ENCODE results near the gene CLDND1.

The CLDND1 gene

GRCh38 chr3:98514948-98515347 is 7.8 kb downstream of the CLDND1 start:
- no peak for DNase-seq (ENCODE audit: low read depth in 2 of 2)

- no peak for DNase-seq (ENCODE audit: low read depth in 2 of 2)
Observed at GRCh38 chr3:98513736-98514135, 9.0 kb downstream of the CLDND1 start.

- no peak for DNase-seq (ENCODE audit: low read depth in 2 of 2)
Observed at GRCh38 chr3:98513091-98513511, 9.6 kb downstream of the CLDND1 start.

- no peak for DNase-seq (ENCODE audit: low read depth in 2 of 2)
Observed at GRCh38 chr3:98512576-98512975, 10.1 kb downstream of the CLDND1 start.

- no peak for DNase-seq (ENCODE audit: low read depth in 2 of 2)
Observed at GRCh38 chr3:98508582-98508981, 14.1 kb downstream of the CLDND1 start.

- DNase-seq (ENCODE audit: low read depth in 2 of 2), result no peak
Observed at GRCh38 chr3:98504539-98504938, 18.2 kb downstream of the CLDND1 start.

GRCh38 chr3:98501863-98502576 is 20.7 kb downstream of the CLDND1 start:
- no peak for DNase-seq (ENCODE audit: low read depth in 2 of 2)

- DNase-seq (ENCODE audit: low read depth in 2 of 2), result no peak
Observed at GRCh38 chr3:98501270-98501669, 21.4 kb downstream of the CLDND1 start.

- DNase-seq (ENCODE audit: low read depth in 2 of 2), result no peak
Observed at GRCh38 chr3:98500019-98500418, 22.7 kb downstream of the CLDND1 start.

- DNase-seq (ENCODE audit: low read depth in 2 of 2), result no peak
Observed at GRCh38 chr3:98497381-98497780, 25.3 kb downstream of the CLDND1 start, which contains the start of gene OR5K2. Gene OR5K2 (plus strand): TSS chr3:98497681. CDS start chr3:98497681, 0 bp downstream.

GRCh38 chr3:98483626-98484025 is 39.1 kb downstream of the CLDND1 start:
- no peak for DNase-seq (ENCODE audit: low read depth in 2 of 2)

GRCh38 chr3:98482717-98483482 is 39.8 kb downstream of the CLDND1 start:
- no peak for DNase-seq (ENCODE audit: low read depth in 2 of 2)

Measured in fibroblast of skin of left biceps (primary cell).